Measurements from ENCODE around the gene EIF4E2. TPM values are rescaled to one million over a fixed set of nuclear protein-coding genes. Genes with fewer than 3 reads are reported as not detected.

EIF4E2 gene
- polyA plus RNA-seq, 1 experiment, result 40.5 TPM

GRCh38 chr2:232508251-232508650 lies 42.2 kb upstream of the EIF4E2 start:
- TF ChIP-seq, protein P1, sequence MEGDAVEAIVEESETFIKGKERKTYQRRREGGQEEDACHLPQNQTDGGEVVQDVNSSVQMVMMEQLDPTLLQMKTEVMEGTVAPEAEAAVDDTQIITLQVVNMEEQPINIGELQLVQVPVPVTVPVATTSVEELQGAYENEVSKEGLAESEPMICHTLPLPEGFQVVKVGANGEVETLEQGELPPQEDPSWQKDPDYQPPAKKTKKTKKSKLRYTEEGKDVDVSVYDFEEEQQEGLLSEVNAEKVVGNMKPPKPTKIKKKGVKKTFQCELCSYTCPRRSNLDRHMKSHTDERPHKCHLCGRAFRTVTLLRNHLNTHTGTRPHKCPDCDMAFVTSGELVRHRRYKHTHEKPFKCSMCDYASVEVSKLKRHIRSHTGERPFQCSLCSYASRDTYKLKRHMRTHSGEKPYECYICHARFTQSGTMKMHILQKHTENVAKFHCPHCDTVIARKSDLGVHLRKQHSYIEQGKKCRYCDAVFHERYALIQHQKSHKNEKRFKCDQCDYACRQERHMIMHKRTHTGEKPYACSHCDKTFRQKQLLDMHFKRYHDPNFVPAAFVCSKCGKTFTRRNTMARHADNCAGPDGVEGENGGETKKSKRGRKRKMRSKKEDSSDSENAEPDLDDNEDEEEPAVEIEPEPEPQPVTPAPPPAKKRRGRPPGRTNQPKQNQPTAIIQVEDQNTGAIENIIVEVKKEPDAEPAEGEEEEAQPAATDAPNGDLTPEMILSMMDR (IDR thresholded peaks at IDR 0.05; ENCODE audit: low read depth, low read length), result no peak
- H3K4me3 ChIP-seq (ENCODE audit: low read depth, low read length), result no peak overlapping the region
- ChIA-PET POLR2A (no interaction called here), CTCF (no interaction called here)
- no peaks in the 10 kb centered on the region for H3K9me3 ChIP-seq (ENCODE audit: control insufficient read depth, insufficient read depth, low read length)
- no peak for DNase-seq (ENCODE audit: low read depth, low spot score)
- peaks cover 45% of the 10 kb centered on the region for H3K27me3 ChIP-seq (ENCODE audit: control insufficient read depth, insufficient read depth, low read length)
- no peak overlapping the region for H3K27ac ChIP-seq (ENCODE audit: low read depth, low read length)

DNA sequence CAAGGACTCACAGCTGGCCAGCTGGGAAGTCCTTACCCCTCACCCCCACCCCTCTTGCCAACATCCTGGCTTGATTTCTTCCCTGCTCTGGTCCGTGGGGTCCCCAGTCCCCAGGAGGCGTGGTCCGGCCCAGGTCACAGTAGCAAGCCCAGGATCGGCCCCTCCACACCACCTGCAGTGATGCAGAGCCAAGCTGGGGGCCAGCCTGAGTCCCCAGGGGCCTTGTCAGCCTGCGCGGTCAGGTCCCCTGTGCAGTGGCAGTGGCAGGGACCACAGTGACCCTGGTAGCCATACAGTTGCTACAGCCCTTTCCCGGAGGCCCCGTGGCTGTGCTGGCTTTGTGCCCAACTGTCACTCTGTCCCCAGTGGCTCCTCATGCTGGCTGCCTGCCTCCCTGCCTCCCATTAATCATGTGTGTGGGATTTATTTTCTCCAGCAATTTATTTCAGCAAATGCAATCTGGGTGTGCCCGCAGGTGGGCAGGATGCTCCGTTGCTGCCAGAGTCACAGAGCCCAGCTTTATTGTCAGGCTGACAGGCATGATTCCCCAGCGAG lies 39.1 kb upstream of the EIF4E2 start:
- TF ChIP-seq, protein P1 (IDR thresholded peaks at IDR 0.05; ENCODE audit: low read depth, low read length), result no peak
- ChIA-PET CTCF (interaction anchor here (2.1 kb wide), 1 partner anchor 10 kb away, joined by 6 read pairs; no protein-coding TSS in a partner anchor), POLR2A (no interaction called here)
- DNase-seq (ENCODE audit: low read depth, low spot score), result no peak
- peaks cover 28% of the 10 kb centered on the region for H3K27me3 ChIP-seq (ENCODE audit: control insufficient read depth, insufficient read depth, low read length)
- no peaks in the 10 kb centered on the region for H3K9me3 ChIP-seq (ENCODE audit: control insufficient read depth, insufficient read depth, low read length)
- no peak overlapping the region for H3K4me3 ChIP-seq (ENCODE audit: low read depth, low read length)
- H3K27ac ChIP-seq (ENCODE audit: low read depth, low read length), result no peak overlapping the region

DNA sequence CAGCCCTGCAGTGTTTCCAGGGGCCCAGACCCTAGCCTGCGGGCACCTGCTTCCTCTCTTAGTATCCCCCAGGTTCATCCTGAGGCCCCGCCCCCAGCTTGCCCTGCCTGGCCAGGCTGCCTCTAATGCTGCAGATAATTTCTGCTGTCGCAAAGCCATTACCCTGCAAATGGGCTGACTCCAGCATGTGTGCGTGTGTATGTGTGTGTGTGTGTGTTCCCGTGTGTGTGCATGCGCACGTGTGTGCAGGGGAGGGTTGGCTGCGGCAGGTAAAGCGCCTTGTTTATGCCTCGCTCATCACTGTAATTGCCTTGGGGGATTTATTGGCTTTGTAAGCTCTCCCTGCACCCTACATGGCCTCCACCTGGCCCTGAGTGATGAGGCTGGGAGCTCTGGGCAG lies 37.9 kb upstream of the EIF4E2 start:
- no peaks in the 10 kb centered on the region for H3K9me3 ChIP-seq (ENCODE audit: control insufficient read depth, insufficient read depth, low read length)
- TF ChIP-seq, protein P1 (IDR thresholded peaks at IDR 0.05; ENCODE audit: low read depth, low read length), result no peak
- POLR2A ChIA-PET, result no interaction called here
- CTCF ChIA-PET, result no interaction called here
- no peak overlapping the region for H3K27ac ChIP-seq (ENCODE audit: low read depth, low read length)
- H3K4me3 ChIP-seq (ENCODE audit: low read depth, low read length), result no peak overlapping the region
- no peak for DNase-seq (ENCODE audit: low read depth, low spot score)
- peaks cover 24% of the 10 kb centered on the region for H3K27me3 ChIP-seq (ENCODE audit: control insufficient read depth, insufficient read depth, low read length)

DNA sequence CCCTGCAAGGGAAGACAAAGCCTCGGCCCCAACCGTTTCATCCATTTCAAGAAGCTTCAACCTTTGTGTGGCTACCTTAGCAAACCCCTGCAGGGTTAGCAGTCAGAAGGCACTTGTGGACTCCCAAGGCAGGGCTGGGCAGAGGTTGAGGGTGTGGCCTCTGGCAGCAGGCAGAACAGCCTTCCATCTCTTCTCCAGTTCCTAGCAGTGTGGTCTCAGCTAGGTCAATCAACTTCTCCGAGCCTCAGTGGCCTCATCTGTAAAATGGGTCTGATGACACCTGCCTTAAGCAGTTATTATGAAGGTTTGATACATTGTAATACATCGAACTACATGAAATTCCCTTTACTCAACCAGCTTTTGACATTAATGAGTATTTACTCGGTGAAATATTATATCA lies 37.1 kb upstream of the EIF4E2 start:
- CTCF ChIA-PET, result no interaction called here
- Histone ChIP-seq H3K4me3 (ENCODE audit: low read depth, low read length) (no peak overlapping the region), H3K27ac (ENCODE audit: low read depth, low read length) (no peak overlapping the region), H3K27me3 (ENCODE audit: control insufficient read depth, insufficient read depth, low read length) (peaks cover 25% of the 10 kb centered on the region), H3K9me3 (ENCODE audit: control insufficient read depth, insufficient read depth, low read length) (no peaks in the 10 kb centered on the region)
- POLR2A ChIA-PET, result no interaction called here
- DNase-seq (ENCODE audit: low read depth, low spot score), result no peak
- TF ChIP-seq, protein P1 (IDR thresholded peaks at IDR 0.05; ENCODE audit: low read depth, low read length), result no peak

DNA sequence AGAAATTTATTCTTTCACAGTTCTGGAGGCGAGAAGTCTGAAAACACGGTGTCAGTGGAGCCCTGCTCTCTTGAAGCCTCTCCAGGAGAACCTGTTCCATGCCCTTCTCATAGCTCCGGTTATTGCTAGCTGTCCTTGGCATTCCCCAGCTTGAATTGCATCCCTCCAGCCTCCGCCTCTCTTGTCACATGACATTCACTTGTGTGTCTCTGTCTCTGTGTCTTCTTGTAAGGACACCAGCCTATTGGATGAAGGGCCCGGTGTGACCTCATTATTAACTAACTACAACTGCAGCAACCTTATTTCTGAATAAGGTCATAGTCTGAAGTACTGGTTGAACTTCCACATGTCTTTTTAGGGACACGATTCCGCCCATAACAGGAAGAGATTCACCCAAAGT lies 34.9 kb upstream of the EIF4E2 start:
- Histone ChIP-seq H3K27me3 (ENCODE audit: control insufficient read depth, insufficient read depth, low read length) (peaks cover 37% of the 10 kb centered on the region), H3K4me3 (ENCODE audit: low read depth, low read length) (no peak overlapping the region), H3K9me3 (ENCODE audit: control insufficient read depth, insufficient read depth, low read length) (no peaks in the 10 kb centered on the region), H3K27ac (ENCODE audit: low read depth, low read length) (no peak overlapping the region)
- ChIA-PET CTCF (interaction anchor here (0.6 to 1.1 kb wide), 4 partner anchors 71 to 620 kb away, joined by 3 to 4 read pairs (median 3); no protein-coding TSS in a partner anchor), POLR2A (no interaction called here)
- TF ChIP-seq, protein P1 (IDR thresholded peaks at IDR 0.05; ENCODE audit: low read depth, low read length), result no peak
- DNase-seq (ENCODE audit: low read depth, low spot score), result no peak
